Ishikawa (cell line): ENCODE measurements around the gene TLE3.

Source experiments
- CEBPB ChIP-seq: IDR thresholded peaks from 2 replicates; pipeline ENCODE4 v1.6.1; 2012
- TF ChIP-seq, protein P1 (sequence below): IDR thresholded peaks from 2 replicates; pipeline ENCODE4 v1.6.1; 2012
- TF ChIP-seq, protein P2 (sequence below): IDR thresholded peaks from 2 replicates; pipeline ENCODE4 v1.6.1; 2012
- TF ChIP-seq, protein P3 (sequence below): IDR thresholded peaks from 2 replicates; pipeline ENCODE4 v1.6.1; 2012; ENCODE audit warnings: low read depth, mild to moderate bottlenecking

DNA sequence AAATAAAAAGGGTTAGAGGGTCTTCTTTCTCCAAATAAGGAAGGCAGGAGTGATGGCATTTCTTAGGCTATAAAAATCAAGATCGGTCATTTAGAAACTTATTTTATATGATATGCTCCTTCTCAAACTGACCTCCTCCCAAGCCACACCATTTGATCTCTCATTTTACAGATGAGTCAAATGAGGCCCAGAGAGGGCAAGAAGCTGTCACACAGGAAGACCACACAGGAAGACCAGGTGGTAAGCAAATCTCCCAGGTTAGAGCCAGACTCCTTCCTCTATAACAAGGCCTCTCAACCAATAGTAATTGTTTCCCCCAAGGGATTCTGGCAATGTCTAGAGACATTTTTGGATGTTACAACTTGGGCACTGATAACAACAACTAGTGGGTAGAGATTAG lies 13.8 kb downstream of the TLE3 start:
- TF ChIP-seq, protein P1, sequence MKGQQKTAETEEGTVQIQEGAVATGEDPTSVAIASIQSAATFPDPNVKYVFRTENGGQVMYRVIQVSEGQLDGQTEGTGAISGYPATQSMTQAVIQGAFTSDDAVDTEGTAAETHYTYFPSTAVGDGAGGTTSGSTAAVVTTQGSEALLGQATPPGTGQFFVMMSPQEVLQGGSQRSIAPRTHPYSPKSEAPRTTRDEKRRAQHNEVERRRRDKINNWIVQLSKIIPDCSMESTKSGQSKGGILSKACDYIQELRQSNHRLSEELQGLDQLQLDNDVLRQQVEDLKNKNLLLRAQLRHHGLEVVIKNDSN: no peak
- TF ChIP-seq, protein P2, sequence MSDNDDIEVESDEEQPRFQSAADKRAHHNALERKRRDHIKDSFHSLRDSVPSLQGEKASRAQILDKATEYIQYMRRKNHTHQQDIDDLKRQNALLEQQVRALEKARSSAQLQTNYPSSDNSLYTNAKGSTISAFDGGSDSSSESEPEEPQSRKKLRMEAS: no peak
- TF ChIP-seq, protein P3, sequence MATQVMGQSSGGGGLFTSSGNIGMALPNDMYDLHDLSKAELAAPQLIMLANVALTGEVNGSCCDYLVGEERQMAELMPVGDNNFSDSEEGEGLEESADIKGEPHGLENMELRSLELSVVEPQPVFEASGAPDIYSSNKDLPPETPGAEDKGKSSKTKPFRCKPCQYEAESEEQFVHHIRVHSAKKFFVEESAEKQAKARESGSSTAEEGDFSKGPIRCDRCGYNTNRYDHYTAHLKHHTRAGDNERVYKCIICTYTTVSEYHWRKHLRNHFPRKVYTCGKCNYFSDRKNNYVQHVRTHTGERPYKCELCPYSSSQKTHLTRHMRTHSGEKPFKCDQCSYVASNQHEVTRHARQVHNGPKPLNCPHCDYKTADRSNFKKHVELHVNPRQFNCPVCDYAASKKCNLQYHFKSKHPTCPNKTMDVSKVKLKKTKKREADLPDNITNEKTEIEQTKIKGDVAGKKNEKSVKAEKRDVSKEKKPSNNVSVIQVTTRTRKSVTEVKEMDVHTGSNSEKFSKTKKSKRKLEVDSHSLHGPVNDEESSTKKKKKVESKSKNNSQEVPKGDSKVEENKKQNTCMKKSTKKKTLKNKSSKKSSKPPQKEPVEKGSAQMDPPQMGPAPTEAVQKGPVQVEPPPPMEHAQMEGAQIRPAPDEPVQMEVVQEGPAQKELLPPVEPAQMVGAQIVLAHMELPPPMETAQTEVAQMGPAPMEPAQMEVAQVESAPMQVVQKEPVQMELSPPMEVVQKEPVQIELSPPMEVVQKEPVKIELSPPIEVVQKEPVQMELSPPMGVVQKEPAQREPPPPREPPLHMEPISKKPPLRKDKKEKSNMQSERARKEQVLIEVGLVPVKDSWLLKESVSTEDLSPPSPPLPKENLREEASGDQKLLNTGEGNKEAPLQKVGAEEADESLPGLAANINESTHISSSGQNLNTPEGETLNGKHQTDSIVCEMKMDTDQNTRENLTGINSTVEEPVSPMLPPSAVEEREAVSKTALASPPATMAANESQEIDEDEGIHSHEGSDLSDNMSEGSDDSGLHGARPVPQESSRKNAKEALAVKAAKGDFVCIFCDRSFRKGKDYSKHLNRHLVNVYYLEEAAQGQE: no peak
- TF ChIP-seq CEBPB: no peak
